ENCODE data around the gene PRPF4. TPM values are rescaled to one million over a fixed set of nuclear protein-coding genes. Genes with fewer than 3 reads are reported as not detected.

Gene PRPF4
- total RNA-seq, 2 experiments from 2014 or later = 30.6 to 32.4 TPM

DNA sequence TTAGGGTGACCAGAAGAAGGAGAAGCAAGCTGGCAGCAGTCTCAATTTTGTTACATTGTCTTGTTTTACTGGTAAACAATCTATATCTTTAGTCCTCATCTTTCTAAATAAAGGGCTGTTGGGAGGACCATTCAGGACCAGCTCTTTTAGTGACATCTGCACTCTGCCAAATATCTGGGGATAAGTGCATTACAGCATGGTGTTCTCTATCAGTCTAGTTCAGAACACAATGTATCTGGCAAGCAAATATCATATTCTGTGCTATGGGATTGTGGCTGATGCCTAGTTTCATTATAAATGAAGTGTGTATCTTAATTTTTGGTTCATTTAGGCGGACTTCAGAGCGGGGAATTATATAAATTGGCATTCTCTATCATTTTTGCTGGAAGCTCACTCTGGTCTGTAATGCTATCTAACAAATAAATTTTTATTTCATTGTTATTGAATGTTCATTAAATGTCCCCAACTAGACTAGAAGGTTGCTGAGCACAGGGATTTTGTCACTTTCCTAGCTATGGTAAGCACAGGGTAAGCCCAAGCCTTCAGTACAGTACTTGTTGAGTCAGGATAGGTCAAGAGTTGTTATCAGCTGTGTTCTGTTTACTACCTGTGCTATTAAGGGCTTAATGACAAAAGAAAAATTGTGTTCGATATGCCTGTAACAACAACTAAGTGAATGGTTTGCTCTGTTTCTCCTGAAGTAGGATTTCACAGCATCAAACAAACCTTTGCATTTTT, 52.8 kb downstream of the PRPF4 start:
- Mint-ChIP-seq H3K9me3 (no peaks in the 10 kb centered on the region), H3K27me3 (no peaks in the 10 kb centered on the region), H3K36me3 (ENCODE audit: low read depth) (no peaks in the 10 kb centered on the region), H3K27ac (no peak overlapping the region), H3K4me3 (no peak overlapping the region), H3K4me1 (no peaks in the 10 kb centered on the region)
- ChIA-PET POLR2A (no interaction called here), CTCF (interaction anchor here (0.7 to 1.0 kb wide), 3 partner anchors 16 to 78 kb away, joined by 3 to 5 read pairs (median 3); no protein-coding TSS in a partner anchor)
- DNase-seq = no peak

- ChIA-PET CTCF (interaction anchor here (1.3 to 1.4 kb wide), 2 partner anchors 14 to 19 kb away, joined by 3 read pairs; no protein-coding TSS in a partner anchor), POLR2A (no interaction called here)
- Mint-ChIP-seq H3K9me3 (no peaks in the 10 kb centered on the region), H3K27ac (no peak overlapping the region), H3K4me1 (peaks cover 11% of the 10 kb centered on the region), H3K4me3 (no peak overlapping the region), H3K27me3 (no peaks in the 10 kb centered on the region), H3K36me3 (ENCODE audit: low read depth) (no peaks in the 10 kb centered on the region)
- DNase-seq = no peak
Measured at GRCh38 chr9:113331780-113332179, 56.3 kb downstream of the PRPF4 start.

DNA sequence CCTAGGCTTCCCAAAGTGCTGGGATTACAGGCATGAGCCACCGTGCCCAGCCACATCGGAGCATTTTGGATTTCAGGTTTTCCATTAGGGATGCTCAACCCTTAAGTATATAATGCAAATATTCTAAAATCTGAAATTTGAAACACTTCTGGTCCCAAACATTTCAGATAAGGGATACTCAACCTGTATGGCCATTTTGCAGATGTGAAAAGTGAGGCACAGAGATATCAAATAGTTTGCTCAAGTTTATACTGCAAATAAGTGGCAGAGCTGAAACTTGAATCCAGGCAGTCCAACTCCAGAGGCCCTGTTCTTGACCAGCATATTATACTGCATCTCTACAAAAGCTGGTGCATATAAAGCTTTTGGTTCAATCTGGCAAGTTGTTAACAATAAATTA, 62.3 kb downstream of the PRPF4 start:
- Mint-ChIP-seq H3K27ac (no peak overlapping the region), H3K4me1 (peaks cover 43% of the 10 kb centered on the region), H3K9me3 (no peaks in the 10 kb centered on the region), H3K27me3 (peaks cover 2% of the 10 kb centered on the region), H3K36me3 (ENCODE audit: low read depth) (no peaks in the 10 kb centered on the region), H3K4me3 (no peak overlapping the region)
- ChIA-PET POLR2A (no interaction called here), CTCF (interaction anchor here (0.5 to 0.9 kb wide), 2 partner anchors 10 to 97 kb away, joined by 3 to 5 read pairs; no protein-coding TSS in a partner anchor)
- no peak for DNase-seq

GRCh38 chr9:113340011-113340699, 64.7 kb downstream of the PRPF4 start, which contains the start of gene WDR31:
Gene WDR31, minus strand, starts transcription at chr9:113340275. Its CDS starts 8,253 bp downstream, at chr9:113332022.
- peak; percentile 77 for DNase-seq
- no peaks in the 10 kb centered on the region for H3K9me3 Mint-ChIP-seq
- peaks cover 2% of the 10 kb centered on the region for H3K27me3 Mint-ChIP-seq
- H3K4me1 Mint-ChIP-seq = peaks cover 46% of the 10 kb centered on the region
- ChIA-PET CTCF (interaction anchor here (0.7 to 3.6 kb wide), 6 partner anchors 11 to 67 kb away, joined by 3 to 34 read pairs (median 3); partner anchors contain the start of genes ALAD, BSPRY, CDC26 and PRPF4), POLR2A (interaction anchor here (0.9 kb wide), 2 partner anchors 11 to 70 kb away, joined by 4 to 6 read pairs; partner anchors contain the start of genes C9orf43 and POLE3)
- H3K27ac Mint-ChIP-seq = peak within 1 kb of the TSS; percentile 26
- H3K36me3 Mint-ChIP-seq (ENCODE audit: low read depth) = no peaks in the 10 kb centered on the region
- peak within 1 kb of the TSS; percentile 67 for H3K4me3 Mint-ChIP-seq

- Mint-ChIP-seq H3K9me3 (no peaks in the 10 kb centered on the region), H3K4me3 (peak overlapping the region; percentile 25), H3K27ac (no peak overlapping the region), H3K4me1 (peaks cover 39% of the 10 kb centered on the region), H3K36me3 (ENCODE audit: low read depth) (no peaks in the 10 kb centered on the region), H3K27me3 (peaks cover 2% of the 10 kb centered on the region)
- POLR2A ChIA-PET = no interaction called here
- DNase-seq = no peak
- CTCF ChIA-PET = interaction anchor here (1.1 to 3.6 kb wide), 3 partner anchors 9 to 57 kb away, joined by 4 to 34 read pairs (median 4); partner anchors contain the start of gene BSPRY
Measured at GRCh38 chr9:113341712-113342410, 66.4 kb downstream of the PRPF4 start.

Other genes starting within 250 kb of the PRPF4 start
- under 1 TPM; 0.45 to 0.52 TPM for gene ZFP37, start 218.9 kb upstream of the PRPF4 start, total RNA-seq
- 1 to 10 TPM; 2.5 to 3.0 TPM for gene SLC31A2, start 124.7 kb upstream of the PRPF4 start, total RNA-seq
- 10 to 100 TPM; 33.6 to 39.3 TPM for gene FKBP15, start 54.4 kb upstream of the PRPF4 start, total RNA-seq
- gene SLC31A1, start 54.1 kb upstream of the PRPF4 start, total RNA-seq = 10 to 100 TPM in 1 of 2 experiments, 1 to 10 TPM in 1; 9.2 to 10.4 TPM
- gene CDC26, start 86 bp upstream of the PRPF4 start, total RNA-seq = 10 to 100 TPM; 28.8 to 31.0 TPM
- not detected for gene RNF183, start 27.7 kb downstream of the PRPF4 start, total RNA-seq
- under 1 TPM; 0.55 to 0.87 TPM for gene WDR31, start 64.6 kb downstream of the PRPF4 start, total RNA-seq
- gene BSPRY, start 73.9 kb downstream of the PRPF4 start, total RNA-seq = 1 to 10 TPM; 2.0 to 2.3 TPM
- gene HDHD3, start 101.3 kb downstream of the PRPF4 start, total RNA-seq = 10 to 100 TPM; 16.2 to 20.2 TPM
- 10 to 100 TPM; 37.5 to 40.6 TPM for gene ALAD, start 125.6 kb downstream of the PRPF4 start, total RNA-seq
- gene POLE3, start 135.0 kb downstream of the PRPF4 start, total RNA-seq = 10 to 100 TPM; 66.6 to 73.1 TPM
- gene C9orf43, start 135.1 kb downstream of the PRPF4 start, total RNA-seq = under 1 TPM; 0.37 to 0.54 TPM
- 10 to 100 TPM; 41.5 to 41.6 TPM for gene RGS3, start 188.1 kb downstream of the PRPF4 start, total RNA-seq

All from activated CD4-positive, alpha-beta T cell treated with anti-CD3 and anti-CD28 coated beads, Interleukin-2, amount 10 ng/mL, durations not matched to agents 7 days and 5 days (primary cell).